ENCODE measurements around the gene SLC22A17. TPM values are rescaled to one million over a fixed set of nuclear protein-coding genes. Genes with fewer than 3 reads are reported as not detected.

Gene SLC22A17
- total and polyA plus RNA-seq, 2 of the 13 experiments (the other 11 are each of a cell fraction or from before 2014, with no cell fraction given), result 0.95 to 1.1 TPM

DNA sequence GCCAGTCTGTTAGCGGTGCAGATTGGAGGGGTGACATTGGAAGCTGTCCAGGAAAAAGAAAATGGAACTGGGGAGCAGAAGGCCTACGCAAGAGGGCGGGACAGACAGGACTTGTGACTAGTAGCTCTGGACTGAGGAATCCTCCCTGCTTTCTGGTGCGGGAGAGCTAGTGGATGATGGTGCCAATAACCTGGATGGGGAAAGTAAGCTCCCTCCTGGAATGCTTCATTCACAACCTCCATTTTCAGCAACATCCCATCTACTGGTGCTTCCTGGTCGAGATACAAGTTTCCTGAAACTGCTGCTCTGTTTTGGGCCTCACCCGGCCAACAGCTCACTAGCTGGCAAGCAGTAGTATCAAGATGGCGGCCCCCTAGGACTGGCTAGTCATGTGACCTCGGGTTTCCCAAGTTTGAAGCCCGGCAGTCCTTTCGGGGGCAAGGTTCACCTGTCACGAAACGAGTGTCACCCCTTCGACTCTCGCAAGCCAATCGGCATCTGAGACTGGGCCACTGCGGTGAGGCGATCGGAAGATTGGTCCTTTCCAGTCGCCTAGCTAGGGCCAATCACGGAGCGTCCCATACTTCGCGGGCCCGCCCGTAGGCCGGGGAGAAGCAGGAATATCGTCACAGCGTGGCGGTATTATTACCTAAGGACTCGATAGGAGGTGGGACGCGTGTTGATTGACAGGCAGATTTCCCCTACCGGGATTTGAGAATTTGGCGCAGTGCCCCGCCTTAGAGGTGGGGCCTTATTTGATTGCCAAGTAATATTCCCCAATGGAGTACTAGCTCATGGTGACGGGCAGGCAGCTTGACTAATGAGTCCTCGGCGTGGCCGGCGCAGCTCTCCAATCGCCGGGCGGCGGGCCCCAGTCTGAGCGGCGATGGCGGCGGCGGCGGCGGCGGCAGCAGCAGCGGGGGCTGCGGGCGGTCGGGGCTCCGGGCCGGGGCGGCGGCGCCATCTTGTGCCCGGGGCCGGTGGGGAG lies 31.8 kb downstream of the SLC22A17 start, which contains the start of gene PABPN1 (continued):
- TF ChIP-seq, protein P1, sequence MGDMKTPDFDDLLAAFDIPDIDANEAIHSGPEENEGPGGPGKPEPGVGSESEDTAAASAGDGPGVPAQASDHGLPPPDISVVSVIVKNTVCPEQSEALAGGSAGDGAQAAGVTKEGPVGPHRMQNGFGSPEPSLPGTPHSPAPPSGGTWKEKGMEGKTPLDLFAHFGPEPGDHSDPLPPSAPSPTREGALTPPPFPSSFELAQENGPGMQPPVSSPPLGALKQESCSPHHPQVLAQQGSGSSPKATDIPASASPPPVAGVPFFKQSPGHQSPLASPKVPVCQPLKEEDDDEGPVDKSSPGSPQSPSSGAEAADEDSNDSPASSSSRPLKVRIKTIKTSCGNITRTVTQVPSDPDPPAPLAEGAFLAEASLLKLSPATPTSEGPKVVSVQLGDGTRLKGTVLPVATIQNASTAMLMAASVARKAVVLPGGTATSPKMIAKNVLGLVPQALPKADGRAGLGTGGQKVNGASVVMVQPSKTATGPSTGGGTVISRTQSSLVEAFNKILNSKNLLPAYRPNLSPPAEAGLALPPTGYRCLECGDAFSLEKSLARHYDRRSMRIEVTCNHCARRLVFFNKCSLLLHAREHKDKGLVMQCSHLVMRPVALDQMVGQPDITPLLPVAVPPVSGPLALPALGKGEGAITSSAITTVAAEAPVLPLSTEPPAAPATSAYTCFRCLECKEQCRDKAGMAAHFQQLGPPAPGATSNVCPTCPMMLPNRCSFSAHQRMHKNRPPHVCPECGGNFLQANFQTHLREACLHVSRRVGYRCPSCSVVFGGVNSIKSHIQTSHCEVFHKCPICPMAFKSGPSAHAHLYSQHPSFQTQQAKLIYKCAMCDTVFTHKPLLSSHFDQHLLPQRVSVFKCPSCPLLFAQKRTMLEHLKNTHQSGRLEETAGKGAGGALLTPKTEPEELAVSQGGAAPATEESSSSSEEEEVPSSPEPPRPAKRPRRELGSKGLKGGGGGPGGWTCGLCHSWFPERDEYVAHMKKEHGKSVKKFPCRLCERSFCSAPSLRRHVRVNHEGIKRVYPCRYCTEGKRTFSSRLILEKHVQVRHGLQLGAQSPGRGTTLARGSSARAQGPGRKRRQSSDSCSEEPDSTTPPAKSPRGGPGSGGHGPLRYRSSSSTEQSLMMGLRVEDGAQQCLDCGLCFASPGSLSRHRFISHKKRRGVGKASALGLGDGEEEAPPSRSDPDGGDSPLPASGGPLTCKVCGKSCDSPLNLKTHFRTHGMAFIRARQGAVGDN (CRISPR knock-in tag; IDR thresholded peaks at IDR 0.05), result peak; percentile 99
- TF ChIP-seq ZBTB3 (CRISPR knock-in tag; IDR thresholded peaks at IDR 0.05; ENCODE audit: borderline replicate concordance, low read depth), result peak; percentile 92; the same call in 1 of the 2 replicates
- TF ChIP-seq, protein P2, sequence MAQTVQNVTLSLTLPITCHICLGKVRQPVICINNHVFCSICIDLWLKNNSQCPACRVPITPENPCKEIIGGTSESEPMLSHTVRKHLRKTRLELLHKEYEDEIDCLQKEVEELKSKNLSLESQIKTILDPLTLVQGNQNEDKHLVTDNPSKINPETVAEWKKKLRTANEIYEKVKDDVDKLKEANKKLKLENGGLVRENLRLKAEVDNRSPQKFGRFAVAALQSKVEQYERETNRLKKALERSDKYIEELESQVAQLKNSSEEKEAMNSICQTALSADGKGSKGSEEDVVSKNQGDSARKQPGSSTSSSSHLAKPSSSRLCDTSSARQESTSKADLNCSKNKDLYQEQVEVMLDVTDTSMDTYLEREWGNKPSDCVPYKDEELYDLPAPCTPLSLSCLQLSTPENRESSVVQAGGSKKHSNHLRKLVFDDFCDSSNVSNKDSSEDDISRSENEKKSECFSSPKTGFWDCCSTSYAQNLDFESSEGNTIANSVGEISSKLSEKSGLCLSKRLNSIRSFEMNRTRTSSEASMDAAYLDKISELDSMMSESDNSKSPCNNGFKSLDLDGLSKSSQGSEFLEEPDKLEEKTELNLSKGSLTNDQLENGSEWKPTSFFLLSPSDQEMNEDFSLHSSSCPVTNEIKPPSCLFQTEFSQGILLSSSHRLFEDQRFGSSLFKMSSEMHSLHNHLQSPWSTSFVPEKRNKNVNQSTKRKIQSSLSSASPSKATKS (CRISPR knock-in tag; IDR thresholded peaks at IDR 0.05), result no peak
- peak; percentile 95 for TF ChIP-seq MXD4 (CRISPR knock-in tag; IDR thresholded peaks at IDR 0.05)
- peak; percentile 97 for TF ChIP-seq TBX2 (CRISPR knock-in tag; IDR thresholded peaks at IDR 0.05; ENCODE audit: borderline replicate concordance)
- peak; percentile 82 for TF ChIP-seq NCOA2 (CRISPR knock-in tag; IDR thresholded peaks at IDR 0.05)
- TF ChIP-seq, protein P3, sequence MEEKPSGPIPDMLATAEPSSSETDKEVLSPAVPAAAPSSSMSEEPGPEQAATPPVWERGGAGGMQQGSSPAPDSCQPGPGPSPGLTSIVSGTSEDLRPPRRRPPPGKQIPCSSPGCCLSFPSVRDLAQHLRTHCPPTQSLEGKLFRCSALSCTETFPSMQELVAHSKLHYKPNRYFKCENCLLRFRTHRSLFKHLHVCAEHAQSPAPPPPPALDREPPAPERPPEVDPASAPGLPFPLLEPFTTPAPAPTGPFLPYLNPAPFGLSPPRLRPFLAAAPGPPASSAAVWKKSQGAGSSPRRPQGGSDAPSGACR (CRISPR knock-in tag; IDR thresholded peaks at IDR 0.05), result peak; percentile 90
- TF ChIP-seq, protein P4, sequence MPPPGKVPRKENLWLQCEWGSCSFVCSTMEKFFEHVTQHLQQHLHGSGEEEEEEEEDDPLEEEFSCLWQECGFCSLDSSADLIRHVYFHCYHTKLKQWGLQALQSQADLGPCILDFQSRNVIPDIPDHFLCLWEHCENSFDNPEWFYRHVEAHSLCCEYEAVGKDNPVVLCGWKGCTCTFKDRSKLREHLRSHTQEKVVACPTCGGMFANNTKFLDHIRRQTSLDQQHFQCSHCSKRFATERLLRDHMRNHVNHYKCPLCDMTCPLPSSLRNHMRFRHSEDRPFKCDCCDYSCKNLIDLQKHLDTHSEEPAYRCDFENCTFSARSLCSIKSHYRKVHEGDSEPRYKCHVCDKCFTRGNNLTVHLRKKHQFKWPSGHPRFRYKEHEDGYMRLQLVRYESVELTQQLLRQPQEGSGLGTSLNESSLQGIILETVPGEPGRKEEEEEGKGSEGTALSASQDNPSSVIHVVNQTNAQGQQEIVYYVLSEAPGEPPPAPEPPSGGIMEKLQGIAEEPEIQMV (CRISPR knock-in tag; IDR thresholded peaks at IDR 0.05; ENCODE audit: low read depth), result peak; percentile 81
- peak; percentile 77; the same call in 1 of the 2 replicates for TF ChIP-seq ZNF569 (CRISPR knock-in tag; IDR thresholded peaks at IDR 0.05; ENCODE audit: borderline replicate concordance)
- TF ChIP-seq ELF4 (CRISPR knock-in tag; IDR thresholded peaks at IDR 0.05; ENCODE audit: borderline replicate concordance), result peak; percentile 71; the same call in 1 of the 2 replicates
- TF ChIP-seq ZNF510 (CRISPR knock-in tag; IDR thresholded peaks at IDR 0.05; ENCODE audit: low read depth), result 0 out of 2 replicates have a peak, but pooled peaks have one; percentile 78
- TF ChIP-seq RBM39 (IDR thresholded peaks at IDR 0.05; ENCODE audit: low read depth, low read length, poor library complexity, severe bottlenecking), result peak; percentile 95
- TF ChIP-seq ELF1 (CRISPR knock-in tag; IDR thresholded peaks at IDR 0.05), result peak; percentile 85
- TF ChIP-seq SMAD1 (CRISPR knock-in tag; IDR thresholded peaks at IDR 0.05; ENCODE audit: borderline replicate concordance, low read depth), result peak; percentile 98
- TF ChIP-seq NFKBIZ (CRISPR knock-in tag; IDR thresholded peaks at IDR 0.05), result peak; percentile 85; the same call in 1 of the 2 replicates
- TF ChIP-seq AKAP8 (CRISPR knock-in tag; IDR thresholded peaks at IDR 0.05), result peak; percentile 100
